ENCODE results near the gene TEX47.

The TEX47 gene

GRCh38 chr7:88795553-88795952 is at the start of gene TEX47:
TSS of gene TEX47 (minus strand) at chr7:88795737. CDS start at chr7:88794942, 795 bp downstream.
- DNase-seq (ENCODE audit: low read depth in 2 of 2): no peak

DNA sequence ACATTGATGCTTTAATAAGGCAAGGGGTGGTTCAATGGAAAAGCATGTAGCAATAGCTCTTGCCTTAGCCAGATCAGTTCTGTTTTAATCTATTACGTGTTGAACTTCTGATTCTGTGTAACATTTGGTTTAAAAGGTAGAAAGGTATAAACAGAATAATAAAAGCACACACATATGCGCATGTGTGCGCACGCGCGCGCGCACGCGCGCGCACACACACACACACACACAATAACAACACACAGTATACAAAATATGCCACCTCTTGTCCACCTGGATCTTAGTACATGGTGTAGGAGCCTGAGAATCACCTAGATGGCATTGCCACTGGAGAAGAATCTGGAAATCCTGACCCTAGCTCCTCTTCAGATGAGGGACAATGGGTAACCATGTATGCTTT is 49.6 kb upstream of the TEX47 start:
- no peak for DNase-seq (ENCODE audit: low read depth in 2 of 2)

DNA sequence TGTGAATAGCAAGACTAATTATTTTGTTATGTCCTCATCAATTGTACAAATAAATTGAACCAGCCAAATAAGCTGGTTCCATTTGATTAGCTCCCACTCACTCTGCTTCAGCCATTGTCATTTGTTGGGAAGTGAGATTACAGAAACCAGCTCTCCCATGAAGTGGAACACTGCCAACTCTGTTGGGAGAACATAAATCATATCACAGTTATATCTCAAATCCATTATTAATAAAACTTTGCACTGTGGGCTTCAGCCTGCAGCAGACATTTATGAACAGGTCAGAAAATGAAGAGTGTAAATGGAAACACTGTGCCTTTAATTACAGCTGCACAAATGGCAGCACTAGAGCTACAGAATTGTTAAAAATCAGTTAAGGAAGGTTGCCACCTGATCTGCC is 46.7 kb upstream of the TEX47 start:
- no peak for DNase-seq (ENCODE audit: low read depth in 2 of 2)

GRCh38 chr7:88835147-88835728 is 39.7 kb upstream of the TEX47 start:
- no peak for DNase-seq (ENCODE audit: low read depth in 2 of 2)

GRCh38 chr7:88826222-88826621 is 30.7 kb upstream of the TEX47 start:
- DNase-seq (ENCODE audit: low read depth in 2 of 2): no peak

DNA sequence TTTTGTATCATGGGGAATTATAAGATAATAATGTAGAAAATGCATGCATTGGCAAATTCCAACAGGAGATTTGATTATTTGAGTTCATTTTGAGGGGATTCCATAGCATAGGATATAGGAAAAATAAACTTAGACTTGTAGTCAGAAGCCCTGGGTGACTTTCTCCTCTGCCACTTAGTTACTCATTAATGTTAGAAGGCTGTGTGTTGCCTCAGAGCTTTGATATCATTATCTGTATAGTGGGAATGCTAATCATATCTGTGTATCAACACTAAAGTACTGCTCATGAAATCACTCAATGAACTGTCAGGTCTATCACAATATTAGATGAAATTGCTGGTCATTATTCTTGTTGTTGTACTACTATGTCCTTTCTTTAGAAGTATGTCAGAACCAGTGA is 23.0 kb upstream of the TEX47 start:
- DNase-seq (ENCODE audit: low read depth in 2 of 2): no peak

GRCh38 chr7:88806280-88807037 is 10.9 kb upstream of the TEX47 start:
- no peak for DNase-seq (ENCODE audit: low read depth in 2 of 2)

DNA sequence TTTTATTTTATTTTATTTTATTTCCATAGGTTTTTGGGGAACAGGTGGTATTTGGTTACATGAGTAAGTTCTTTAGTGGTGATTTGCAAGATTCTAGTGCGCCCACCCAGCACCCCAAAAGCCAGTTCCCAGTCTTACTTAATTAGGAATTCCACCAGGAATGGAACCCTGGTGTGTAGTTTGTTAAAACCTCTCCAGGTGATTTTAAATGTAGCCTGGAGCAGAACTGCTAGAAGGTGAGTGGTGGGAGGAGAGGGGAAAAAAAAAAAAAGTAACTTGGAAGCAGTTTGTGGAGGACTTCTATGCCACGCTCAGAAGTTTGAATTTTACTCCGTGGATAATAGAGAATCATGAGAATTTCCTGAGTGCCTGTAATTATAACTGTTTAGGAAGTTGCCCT is 5.5 kb upstream of the TEX47 start:
- no peak for DNase-seq (ENCODE audit: low read depth in 2 of 2)

GRCh38 chr7:88792361-88792760 is 3.2 kb downstream of the TEX47 start:
- no peak for DNase-seq (ENCODE audit: low read depth in 2 of 2)

GRCh38 chr7:88791891-88792290 is 3.6 kb downstream of the TEX47 start:
- no peak for DNase-seq (ENCODE audit: low read depth in 2 of 2)

GRCh38 chr7:88789480-88790064 is 6.0 kb downstream of the TEX47 start:
- DNase-seq (ENCODE audit: low read depth in 2 of 2): no peak

- DNase-seq (ENCODE audit: low read depth in 2 of 2): no peak
Measured at GRCh38 chr7:88787777-88788176, 7.8 kb downstream of the TEX47 start.

DNA sequence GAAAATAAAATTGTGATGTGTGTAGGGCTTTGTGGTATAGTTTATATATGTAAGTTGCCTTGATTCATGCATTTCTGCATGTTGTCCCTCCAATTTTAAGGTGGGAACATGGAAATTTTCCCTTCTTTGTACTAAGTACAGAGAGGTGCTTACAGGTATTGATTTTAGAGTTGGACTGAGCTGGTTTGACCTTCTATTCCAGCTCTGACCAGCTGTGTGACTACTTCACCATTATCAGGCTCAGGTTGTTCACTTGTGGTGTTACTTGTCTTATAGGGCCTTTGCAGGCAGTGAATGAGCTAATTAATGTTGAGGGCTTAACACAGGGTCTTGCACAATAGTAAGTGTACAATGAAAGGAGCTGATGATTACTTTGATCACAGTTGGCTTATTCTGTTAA is 19.7 kb downstream of the TEX47 start:
- no peak for DNase-seq (ENCODE audit: low read depth in 2 of 2)

DNA sequence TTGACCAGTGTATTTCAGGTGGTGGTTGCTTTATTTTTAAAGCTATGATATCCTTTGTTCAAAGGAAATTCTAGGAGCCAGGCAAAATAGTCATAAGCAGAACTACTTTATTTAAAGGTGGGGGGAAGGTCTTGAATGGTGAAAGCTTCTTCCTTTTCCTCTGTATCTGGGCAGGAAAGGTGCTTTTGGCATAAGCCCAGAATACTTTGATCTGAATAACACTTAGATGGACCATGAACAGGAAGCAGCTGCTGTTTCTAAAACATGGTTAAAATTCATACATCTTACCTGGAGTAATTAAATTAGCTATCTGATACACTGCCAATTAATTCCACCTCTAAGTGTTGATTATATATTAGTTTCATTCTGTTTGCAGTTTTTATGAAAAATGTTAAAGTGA is 22.8 kb downstream of the TEX47 start:
- no peak for DNase-seq (ENCODE audit: low read depth in 2 of 2)

- DNase-seq (ENCODE audit: low read depth in 2 of 2): no peak
Measured at GRCh38 chr7:88771417-88771816, 24.1 kb downstream of the TEX47 start.

DNA sequence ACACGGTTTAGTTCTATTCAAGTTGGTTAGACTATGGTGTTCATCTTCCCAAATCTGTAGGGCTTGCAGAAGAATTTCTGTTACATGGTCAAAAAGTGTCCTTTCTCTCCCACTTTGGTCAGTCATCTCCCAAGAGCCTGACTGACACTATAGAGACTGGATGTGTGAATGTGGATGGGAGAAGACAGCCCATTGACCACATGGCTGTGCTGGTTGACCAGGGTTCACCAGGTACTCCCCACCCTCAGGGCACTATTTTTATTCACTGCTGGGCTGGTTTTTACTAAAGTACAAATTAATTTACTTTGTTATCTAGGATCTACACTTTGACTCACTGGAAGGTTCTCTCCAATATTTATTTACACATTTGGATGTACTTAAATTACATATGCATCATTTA is 33.8 kb downstream of the TEX47 start:
- DNase-seq (ENCODE audit: low read depth in 2 of 2): no peak

- DNase-seq (ENCODE audit: low read depth in 2 of 2): no peak
Measured at GRCh38 chr7:88760136-88760515, 35.4 kb downstream of the TEX47 start.

DNA sequence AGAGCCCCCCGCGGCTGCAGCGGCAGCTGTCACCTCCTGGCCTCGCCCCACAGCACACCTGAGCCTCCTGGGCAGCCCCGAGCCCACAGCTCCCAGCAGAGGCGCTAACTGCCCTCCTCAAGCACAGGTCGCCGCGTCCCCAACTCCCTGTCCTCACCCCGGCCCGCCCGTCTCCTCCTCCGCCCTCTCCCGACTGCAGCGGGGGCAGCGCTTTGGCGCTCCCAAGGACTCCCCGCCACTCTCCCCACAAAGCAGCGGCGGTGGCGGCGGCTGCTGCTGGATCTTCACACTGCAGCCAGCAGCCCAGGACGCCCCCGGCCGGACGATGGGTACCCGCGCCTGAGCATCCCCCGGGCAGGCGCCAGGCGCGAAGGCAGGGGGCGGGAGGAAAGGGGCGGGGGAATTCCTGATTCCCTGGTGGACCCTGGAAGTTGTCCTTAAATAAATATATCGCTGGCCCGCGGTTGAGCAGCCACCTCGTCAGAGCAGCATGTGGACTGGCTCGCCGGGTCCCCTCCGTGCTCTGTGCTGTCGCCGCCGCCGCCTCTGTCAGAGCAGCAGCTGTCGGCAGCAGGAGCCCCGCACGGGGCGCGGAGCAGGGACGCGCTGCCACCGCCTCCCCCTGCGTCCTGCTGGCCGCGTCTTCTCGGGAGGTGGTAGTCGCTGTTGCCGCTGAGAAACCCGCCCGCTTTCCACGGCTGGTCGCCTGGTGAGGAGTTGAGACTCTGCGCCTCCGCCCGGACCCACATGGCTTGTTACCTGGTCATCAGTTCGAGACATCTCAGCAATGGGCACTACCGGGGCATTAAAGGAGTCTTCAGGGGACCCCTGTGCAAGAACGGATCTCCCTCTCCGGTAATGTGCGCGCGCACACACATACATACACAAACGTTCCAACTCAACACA is 36.1 kb downstream of the TEX47 start, which contains the start of gene ZNF804B:
ZNF804B (plus strand) TSS at position 471 of the 906 bp plus-strand sequence; CDS start at position 748, 277 bp downstream.
- no peak for DNase-seq (ENCODE audit: low read depth in 2 of 2)

DNA sequence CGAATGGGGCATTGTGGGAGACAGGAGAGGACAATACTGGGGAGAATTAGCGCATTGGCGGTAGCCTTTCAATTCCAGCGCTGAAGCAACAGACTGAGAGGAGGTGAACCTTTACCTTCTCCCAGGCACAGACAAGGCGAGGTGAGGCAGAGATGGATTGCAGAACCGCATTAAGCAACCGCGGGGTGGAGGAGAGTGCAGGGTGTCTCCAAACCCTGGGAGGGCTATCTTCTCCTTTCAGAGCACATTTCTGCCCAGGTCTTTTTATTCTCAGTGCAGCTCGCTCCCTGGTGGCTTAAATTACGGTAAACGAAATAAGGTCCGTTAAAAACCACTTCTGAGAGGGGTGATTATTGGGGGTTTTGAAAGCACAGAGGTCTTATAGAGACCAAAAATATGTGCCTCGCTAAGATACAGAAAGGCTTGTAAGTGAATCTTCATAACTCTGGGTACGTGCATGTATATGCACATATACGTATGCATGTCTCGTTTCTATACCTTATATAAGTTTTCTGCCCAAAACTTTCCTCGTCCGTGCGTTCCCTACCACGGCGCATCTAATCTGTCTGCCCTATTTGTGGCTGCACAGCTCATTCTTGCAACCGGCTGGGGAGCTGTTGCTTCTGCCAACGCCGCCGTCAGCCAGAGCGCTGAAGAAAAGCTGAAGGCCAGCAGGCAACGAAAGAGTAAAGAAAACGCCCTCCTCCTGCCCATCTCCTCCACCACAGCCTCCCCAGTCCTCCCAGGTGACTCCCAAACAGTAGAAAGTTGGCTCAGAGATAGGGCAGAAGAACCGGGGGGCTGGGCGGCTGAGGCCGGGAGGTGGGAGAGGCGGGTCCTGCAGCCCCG is 36.9 kb downstream of the TEX47 start:
- no peak for DNase-seq (ENCODE audit: low read depth in 2 of 2)

DNA sequence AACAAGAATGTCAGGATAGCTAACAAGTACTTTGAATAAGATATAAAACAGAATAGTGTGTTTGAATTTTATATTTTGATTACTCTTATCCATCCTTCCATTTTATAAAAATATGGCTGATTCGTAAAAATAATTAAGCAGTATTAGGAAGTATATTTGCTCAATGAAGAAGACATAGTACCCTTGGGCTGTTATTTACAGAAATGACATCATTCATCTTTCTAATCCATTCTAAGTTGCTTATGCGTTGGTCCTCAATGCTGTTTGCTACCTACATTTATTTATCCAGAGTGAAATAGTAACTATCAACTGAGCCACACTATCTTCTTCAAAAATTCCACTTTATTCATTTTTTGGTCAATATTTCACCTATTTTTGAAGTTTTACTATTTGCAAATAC is 38.2 kb downstream of the TEX47 start:
- no peak for DNase-seq (ENCODE audit: low read depth in 2 of 2)

DNA sequence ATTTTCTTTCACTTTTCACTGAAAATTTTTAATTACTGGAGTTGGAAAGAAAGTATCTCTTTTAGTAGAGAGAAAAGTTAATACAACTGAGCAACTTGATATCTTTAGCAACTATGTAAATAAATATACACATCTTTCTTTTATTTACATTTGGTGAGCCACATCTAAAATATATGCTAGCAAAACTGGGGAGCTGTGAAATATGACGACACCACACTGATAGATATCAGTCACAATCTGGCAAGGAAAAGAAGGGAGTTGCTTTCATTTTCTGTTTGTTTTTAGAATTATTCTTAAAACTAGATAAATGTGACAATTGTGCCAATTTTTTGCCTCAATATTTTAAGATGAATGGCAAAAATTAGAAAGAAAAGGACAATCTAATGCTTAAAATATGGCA is 38.7 kb downstream of the TEX47 start:
- no peak for DNase-seq (ENCODE audit: low read depth in 2 of 2)

Measured in stimulated activated CD8-positive, alpha-beta memory T cell treated with anti-CD3 and anti-CD28 coated beads, Interleukin-15, amount 100 ng/mL, for 48 hours (primary cell).